GM12891 (cell line): Measurements from ENCODE around the gene SPEM3.

Source experiments
- POLR2A ChIP-seq: IDR thresholded peaks from 2 replicates; pipeline ENCODE4 v1.6.1; 2011; ENCODE audit warnings: low read depth, low read length, control low read depth
- POU2F2 ChIP-seq: IDR thresholded peaks from 2 replicates; pipeline ENCODE4 v1.6.1; 2011; ENCODE audit warnings: low read depth, mild to moderate bottlenecking, control low read depth, low read length, moderate library complexity
- SPI1 ChIP-seq: IDR thresholded peaks from 2 replicates; pipeline ENCODE4 v1.6.1; 2011; ENCODE audit warnings: low read depth, low read length, control low read depth
- TAF1 ChIP-seq: IDR thresholded peaks from 2 replicates; pipeline ENCODE4 v1.6.1; 2011; ENCODE audit warnings: low read depth, low read length, control low read depth

- TF ChIP-seq TAF1 (no peak), SPI1 (no peak), POLR2A (no peak), POU2F2 (no peak)
These were observed 20.4 kb upstream of the SPEM3 start for GRCh38 chr17:7408252-7408727.
